MCF 10A (cell line): ENCODE results near the gene SMARCD2. TPM values are rescaled to one million over a fixed set of nuclear protein-coding genes. Genes with fewer than 3 reads are reported as not detected.

Source experiments
- BruUV-seq: library from RNA; stranded (reverse); fragments of 400-500 nt; replicated peaks from 2 replicates; lab custom pipeline; 2021; lab: Mats Ljungman, UMichigan
- CTCF ChIA-PET: fragments of 300-600 bp; sonication (Branson Sonifier 250); formaldehyde crosslinking; extraction: SDS; loops from one replicate; lab custom pipeline; 2021; ENCODE audit warnings: antibody characterized with exemption, inconsistent platforms; lab: Yijun Ruan, JAX
- POLR2A ChIA-PET: fragments of 300-600, 350-650 bp; sonication (Branson Sonifier 250); formaldehyde crosslinking; extraction: SDS; loops from one replicate; lab custom pipeline; 2020; ENCODE audit warnings: antibody characterized with exemption, inconsistent platforms; lab: Yijun Ruan, JAX
- DNase-seq: peaks from one replicate; pipeline ENCODE4 v3.0.0-alpha.2; 2018; ENCODE audit not compliant: unreplicated experiment
- H3K27ac Mint-ChIP-seq: one replicate; pipeline ENCODE4 v1.8.0; 2022; ENCODE audit warnings: mild to moderate bottlenecking, low read depth, mixed read lengths; ENCODE audit not compliant: unreplicated experiment
- H3K27me3 Mint-ChIP-seq: one replicate; pipeline ENCODE4 v1.8.0; 2022; ENCODE audit warnings: mixed read lengths; ENCODE audit not compliant: insufficient read depth, unreplicated experiment
- H3K36me3 Mint-ChIP-seq: one replicate; pipeline ENCODE4 v1.8.0; 2022; ENCODE audit warnings: mild to moderate bottlenecking, moderate library complexity, mixed read lengths; ENCODE audit not compliant: insufficient read depth, unreplicated experiment
- H3K4me1 Mint-ChIP-seq: one replicate; pipeline ENCODE4 v1.8.0; 2022; ENCODE audit warnings: mixed read lengths; ENCODE audit not compliant: insufficient read depth, unreplicated experiment
- H3K4me3 Mint-ChIP-seq: one replicate; pipeline ENCODE4 v1.8.0; 2022; ENCODE audit warnings: mild to moderate bottlenecking, moderate library complexity, mixed read lengths; ENCODE audit not compliant: unreplicated experiment
- H3K9me3 Mint-ChIP-seq: one replicate; pipeline ENCODE4 v1.8.0; 2022; ENCODE audit warnings: mixed read lengths; ENCODE audit not compliant: unreplicated experiment
- intact Hi-C: fragments of 100-400 bp; cut with micrococcal nuclease; formaldehyde crosslinking; loops from 2 replicates; pipeline ENCODE4 v1.14.1; 2022
- total RNA-seq: library from RNA; stranded (reverse); gene quantifications from 2 replicates; pipeline ENCODE4 v1.2.3, GENCODE V29; 2022
- TF ChIP-seq, protein P1 (sequence below): fragments of 200-600 bp; IDR thresholded peaks from one replicate; pipeline ENCODE4 v1.8.0; 2022; ENCODE audit warnings: antibody characterized with exemption, mild to moderate bottlenecking; ENCODE audit not compliant: unreplicated experiment

SMARCD2 gene
- total RNA-seq, 1 experiment from 2014 or later: 54.6 TPM

DNA sequence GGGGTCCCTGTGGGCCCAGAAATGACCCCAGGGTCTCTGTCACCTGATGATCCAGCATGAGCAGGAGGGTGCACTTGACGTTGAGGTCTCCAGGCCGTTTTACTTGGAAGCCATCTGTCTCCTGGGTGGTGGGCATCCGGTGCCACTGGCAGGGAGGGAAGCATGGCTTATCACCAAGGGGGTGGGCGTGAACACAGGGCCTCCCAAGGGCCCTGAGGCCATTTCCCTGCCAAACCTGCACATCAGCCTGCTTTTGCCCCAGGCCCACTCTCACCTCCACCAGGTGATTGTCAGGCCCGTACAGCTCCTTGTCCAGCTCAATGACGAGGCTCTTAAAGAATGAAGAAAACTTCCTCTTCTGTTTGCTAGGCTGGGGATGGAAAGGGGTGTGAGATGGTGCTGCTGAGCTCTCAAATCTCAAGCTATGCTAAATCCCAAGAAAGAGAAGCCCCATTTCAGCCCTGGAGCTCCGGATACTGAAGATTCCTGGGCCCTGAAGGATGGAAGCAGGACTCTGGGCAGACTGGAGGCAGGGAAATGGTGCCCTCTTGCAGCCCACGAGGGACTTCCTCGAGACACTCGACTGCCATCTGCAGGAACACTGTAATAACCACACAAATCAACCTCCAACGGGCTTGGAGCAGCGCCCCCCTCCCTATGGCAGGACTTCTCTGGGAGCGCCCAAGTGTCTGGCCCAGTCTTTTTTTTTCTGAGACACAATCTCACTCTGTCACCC lies 7.9 kb downstream of the SMARCD2 start:
- Mint-ChIP-seq H3K27me3 (no peaks in the 10 kb centered on the region), H3K9me3 (no peaks in the 10 kb centered on the region), H3K4me3 (no peak overlapping the region), H3K27ac (no peak overlapping the region), H3K36me3 (peaks cover 67% of the 10 kb centered on the region), H3K4me1 (peaks cover 15% of the 10 kb centered on the region)
- CTCF ChIA-PET: interaction anchor here (0.6 to 2.4 kb wide), 21 partner anchors 9 to 748 kb away, joined by 3 to 9 read pairs (median 3); partner anchors contain the start of gene DDX42
- TF ChIP-seq, protein P1, sequence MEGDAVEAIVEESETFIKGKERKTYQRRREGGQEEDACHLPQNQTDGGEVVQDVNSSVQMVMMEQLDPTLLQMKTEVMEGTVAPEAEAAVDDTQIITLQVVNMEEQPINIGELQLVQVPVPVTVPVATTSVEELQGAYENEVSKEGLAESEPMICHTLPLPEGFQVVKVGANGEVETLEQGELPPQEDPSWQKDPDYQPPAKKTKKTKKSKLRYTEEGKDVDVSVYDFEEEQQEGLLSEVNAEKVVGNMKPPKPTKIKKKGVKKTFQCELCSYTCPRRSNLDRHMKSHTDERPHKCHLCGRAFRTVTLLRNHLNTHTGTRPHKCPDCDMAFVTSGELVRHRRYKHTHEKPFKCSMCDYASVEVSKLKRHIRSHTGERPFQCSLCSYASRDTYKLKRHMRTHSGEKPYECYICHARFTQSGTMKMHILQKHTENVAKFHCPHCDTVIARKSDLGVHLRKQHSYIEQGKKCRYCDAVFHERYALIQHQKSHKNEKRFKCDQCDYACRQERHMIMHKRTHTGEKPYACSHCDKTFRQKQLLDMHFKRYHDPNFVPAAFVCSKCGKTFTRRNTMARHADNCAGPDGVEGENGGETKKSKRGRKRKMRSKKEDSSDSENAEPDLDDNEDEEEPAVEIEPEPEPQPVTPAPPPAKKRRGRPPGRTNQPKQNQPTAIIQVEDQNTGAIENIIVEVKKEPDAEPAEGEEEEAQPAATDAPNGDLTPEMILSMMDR: peak; percentile 74
- POLR2A ChIA-PET: interaction anchor here (0.5 to 1.8 kb wide), 6 partner anchors 8 to 672 kb away, joined by 3 to 10 read pairs (median 3); partner anchors contain the start of genes CCDC47, CEP95, DDX42 and MAP3K3
- intact Hi-C loops: loop anchor here (5.0 kb wide), 1 partner anchor 1162 kb away; no protein-coding TSS in a partner anchor
- BruUV-seq: no TSS peak
- peak; percentile 82 for DNase-seq

DNA sequence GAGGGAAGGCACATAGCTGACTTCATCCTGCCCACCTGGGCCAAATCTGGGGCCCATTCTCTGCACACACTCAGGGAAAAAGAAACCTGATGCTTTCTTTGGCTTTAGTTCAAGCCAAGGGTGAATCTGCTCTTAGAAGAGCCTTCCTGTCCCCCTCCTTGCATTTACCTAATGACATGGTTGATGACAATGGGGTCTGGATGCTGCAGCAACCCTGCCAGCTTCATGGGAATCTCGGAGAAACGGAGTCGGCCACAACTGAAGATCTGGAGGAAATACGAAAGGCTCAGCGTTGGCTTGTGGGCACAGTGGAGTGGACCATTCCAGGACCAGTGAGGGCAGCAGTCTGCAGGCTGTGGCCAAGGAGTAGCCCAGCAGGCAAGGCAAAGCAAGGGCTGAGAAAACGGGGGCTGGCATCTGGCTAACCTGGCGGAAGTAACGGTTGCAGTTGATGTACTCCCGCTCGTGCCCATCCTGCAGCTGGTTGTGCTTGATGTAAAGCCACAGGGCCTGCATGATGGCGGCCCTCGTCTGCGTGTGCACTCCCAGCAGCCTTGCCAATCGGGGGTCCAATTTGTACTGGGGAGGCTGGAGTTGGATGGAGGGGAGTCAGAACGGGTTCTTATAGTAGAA lies 8.6 kb downstream of the SMARCD2 start:
- Mint-ChIP-seq H3K4me1 (peaks cover 18% of the 10 kb centered on the region), H3K27ac (no peak overlapping the region), H3K36me3 (peaks cover 68% of the 10 kb centered on the region), H3K4me3 (no peak overlapping the region), H3K27me3 (no peaks in the 10 kb centered on the region), H3K9me3 (no peaks in the 10 kb centered on the region)
- no TSS peak for BruUV-seq
- TF ChIP-seq, protein P1: no peak
- intact Hi-C loops: no loop called here
- ChIA-PET CTCF (interaction anchor here (0.6 to 2.4 kb wide), 16 partner anchors 9 to 237 kb away, joined by 3 to 9 read pairs (median 3); partner anchors contain the start of gene DDX42), POLR2A (interaction anchor here (0.7 to 1.7 kb wide), 3 partner anchors 7 to 61 kb away, joined by 3 to 7 read pairs (median 6); partner anchors contain the start of genes CCDC47 and DDX42)
- no peak for DNase-seq

DNA sequence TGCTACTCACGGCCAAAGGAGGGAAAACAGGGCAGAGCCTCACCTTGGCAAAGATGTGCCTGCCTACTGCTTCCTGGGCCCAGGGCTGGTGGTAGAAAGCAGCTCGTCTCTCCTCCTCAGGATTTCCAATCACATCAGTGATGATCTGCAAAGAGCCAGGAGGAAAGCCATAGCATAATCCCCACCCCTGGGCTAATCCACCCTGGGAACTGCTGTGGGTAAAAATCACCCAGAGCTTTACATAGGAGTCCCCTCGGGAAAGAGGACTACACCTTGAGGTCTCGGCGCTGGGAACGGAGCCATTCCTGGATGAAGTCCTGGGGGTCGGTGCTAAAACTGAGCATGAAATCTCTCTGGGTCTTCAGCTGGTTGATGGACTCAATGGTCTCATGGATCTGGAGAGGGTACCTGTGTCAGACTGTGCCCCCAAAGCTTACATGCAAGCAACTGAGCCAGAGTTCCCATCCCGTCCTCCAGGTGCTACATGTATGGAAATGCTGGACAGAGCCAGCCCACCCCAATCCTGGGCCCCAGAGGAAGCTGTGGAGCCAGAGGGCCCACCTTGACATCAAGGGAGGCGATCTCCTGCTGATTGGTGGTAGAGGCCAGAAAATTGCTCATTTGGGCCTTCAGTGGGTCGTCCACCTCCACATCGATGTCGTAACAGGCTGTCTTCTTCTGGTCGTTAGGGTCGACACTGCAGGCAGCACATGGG lies 9.3 kb downstream of the SMARCD2 start:
- ChIA-PET POLR2A (interaction anchor here (1.0 to 1.2 kb wide), 2 partner anchors 8 to 60 kb away, joined by 3 to 6 read pairs; partner anchors contain the start of genes CCDC47 and DDX42), CTCF (interaction anchor here (0.7 to 1.6 kb wide), 4 partner anchors 9 to 400 kb away, joined by 3 to 5 read pairs (median 4); no protein-coding TSS in a partner anchor)
- H3K27ac Mint-ChIP-seq: no peak overlapping the region
- H3K36me3 Mint-ChIP-seq: peaks cover 71% of the 10 kb centered on the region
- H3K4me3 Mint-ChIP-seq: no peak overlapping the region
- no peak for DNase-seq
- peaks cover 15% of the 10 kb centered on the region for H3K4me1 Mint-ChIP-seq
- H3K9me3 Mint-ChIP-seq: no peaks in the 10 kb centered on the region
- intact Hi-C loops: no loop called here
- TSS peak; percentile 31 for BruUV-seq
- H3K27me3 Mint-ChIP-seq: no peaks in the 10 kb centered on the region
- TF ChIP-seq, protein P1: no peak
